GM18505 (cell line): Measurements from ENCODE around the gene GSDME.

Experiments used
- ATAC-seq: cut with Tn5 transposase; IDR thresholded peaks from one replicate; pipeline ENCODE4 v1.9.1; 2021; ENCODE audit not compliant: unreplicated experiment
- POLR2A ChIP-seq: IDR thresholded peaks from 4 replicates; pipeline ENCODE4 v1.6.1; 2011; ENCODE audit warnings: borderline replicate concordance; ENCODE audit not compliant: insufficient read depth, insufficient read length; ENCODE audit errors: extremely low read depth

Gene GSDME

DNA sequence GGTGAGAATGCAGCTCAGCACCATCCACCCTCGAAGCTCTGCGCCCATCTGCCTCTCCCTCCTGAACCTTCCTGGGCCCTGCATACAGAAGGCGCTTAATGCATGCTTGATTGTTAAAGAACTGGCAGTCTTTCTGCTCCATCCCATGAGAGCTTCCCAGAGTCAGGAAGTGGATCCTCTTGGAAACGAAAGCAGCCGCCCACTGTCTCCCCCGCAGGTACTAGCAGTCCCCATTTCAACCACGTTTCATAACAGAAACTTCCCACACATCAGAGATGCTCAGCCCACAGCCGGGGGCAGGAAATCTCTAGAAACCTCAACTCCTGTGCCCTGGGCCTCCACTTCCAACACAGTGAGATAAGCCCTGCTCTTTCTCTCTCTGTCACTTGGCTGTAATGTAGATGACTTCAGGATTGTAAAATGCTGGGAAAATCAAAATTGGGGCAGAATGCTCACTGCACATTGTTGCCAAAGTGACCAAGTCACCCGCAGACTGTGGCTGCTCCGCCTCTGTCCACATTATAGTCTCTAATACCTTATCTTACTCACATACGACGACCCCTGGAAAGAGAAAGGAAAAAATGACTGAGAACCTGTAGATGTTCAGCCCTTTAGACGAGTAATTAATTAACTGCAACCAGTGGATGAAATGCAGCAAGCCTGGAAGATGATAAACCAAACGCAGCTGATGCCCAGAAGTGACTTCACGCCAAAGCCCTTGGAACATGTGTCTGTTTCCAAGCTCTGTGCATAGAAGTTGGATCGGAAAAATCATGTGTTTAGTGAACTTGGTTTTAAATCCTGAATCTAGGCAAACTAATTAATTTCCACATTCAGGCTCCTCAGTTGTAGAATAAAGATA, 28.5 kb downstream of the GSDME start:
- ATAC-seq, result no peak
- TF ChIP-seq POLR2A, result no peak

GRCh38 chr7:24728121-24728500, 29.2 kb downstream of the GSDME start:
- ATAC-seq, result no peak
- TF ChIP-seq POLR2A, result no peak

DNA sequence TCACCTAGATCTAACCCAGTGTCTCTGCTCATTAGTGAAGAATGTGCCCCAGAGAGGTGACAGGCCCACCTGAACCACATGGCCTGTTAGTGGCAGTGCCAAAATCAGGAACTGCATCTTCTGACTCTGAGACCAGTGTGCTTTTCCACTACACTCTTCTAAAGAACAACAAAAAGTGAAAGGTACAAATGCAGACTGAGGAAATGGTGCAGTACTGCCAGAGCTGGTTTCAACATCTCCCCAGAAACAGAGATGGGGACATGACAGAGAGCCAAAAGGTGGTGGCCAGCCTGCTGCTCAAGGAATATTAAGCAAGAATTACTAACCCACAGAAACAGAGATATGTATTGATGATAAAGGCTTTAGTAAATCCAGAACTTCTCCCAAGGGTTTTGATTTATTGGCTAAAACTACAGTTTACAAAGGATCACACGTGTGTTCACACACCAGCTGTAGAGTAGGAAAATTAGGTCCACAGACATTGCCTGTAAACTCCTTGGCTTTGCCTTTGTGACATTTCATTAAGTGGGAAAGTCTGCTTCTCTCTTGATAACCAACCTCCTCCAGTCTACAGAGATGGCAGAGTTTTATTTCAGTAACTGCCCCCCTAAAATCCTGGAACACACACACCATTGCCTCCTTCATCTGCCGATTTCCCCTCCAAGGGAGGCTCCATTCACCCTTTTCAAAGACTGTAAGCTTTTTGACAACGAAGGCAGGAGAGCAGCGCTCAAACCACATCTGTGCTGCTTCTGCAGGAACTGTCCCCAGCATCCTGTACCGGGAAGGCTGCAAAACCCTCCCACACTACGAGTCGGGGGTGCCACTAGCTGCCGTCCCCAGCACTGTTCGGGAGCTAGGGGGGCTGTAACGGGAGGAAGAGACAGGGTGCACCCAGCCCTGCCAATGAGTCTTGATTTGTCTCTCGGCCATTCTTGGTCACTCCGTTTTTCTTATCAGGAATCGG, 29.8 kb downstream of the GSDME start:
- peak; percentile 71 for ATAC-seq
- TF ChIP-seq POLR2A, result no peak

DNA sequence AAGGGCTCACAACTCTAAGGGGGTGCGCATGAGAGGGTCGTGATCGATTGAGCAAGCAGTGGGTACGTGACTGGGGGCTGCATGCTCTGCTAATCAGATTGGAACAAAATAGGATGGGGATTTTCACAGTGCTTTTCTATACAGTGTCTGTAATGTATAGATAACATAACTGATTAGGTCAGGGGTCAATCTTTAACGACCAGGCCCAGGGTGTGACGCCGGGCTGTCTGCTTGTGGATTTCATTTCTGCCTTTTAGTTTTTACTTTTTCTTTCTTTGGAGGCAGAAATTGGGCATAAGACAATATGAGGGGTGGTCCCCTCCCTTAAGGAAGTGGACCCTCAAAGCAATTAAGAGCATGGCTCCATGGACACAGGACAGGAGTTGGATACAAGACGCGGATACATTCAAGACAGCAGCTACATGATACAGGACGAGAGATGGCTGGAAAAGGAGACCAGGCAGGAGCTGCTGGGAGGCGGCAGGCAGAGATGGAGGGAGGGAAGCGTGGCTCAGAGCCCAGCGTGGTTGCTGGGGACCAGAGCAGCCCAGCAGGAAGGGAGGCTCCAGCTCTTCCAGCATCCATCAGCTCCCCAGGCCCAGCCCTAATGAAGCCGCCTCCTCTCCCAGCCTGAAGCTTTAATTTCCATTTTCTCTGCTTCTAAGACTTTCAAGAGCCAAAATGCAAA, 31.6 kb downstream of the GSDME start:
- no peak for TF ChIP-seq POLR2A
- ATAC-seq, result no peak

DNA sequence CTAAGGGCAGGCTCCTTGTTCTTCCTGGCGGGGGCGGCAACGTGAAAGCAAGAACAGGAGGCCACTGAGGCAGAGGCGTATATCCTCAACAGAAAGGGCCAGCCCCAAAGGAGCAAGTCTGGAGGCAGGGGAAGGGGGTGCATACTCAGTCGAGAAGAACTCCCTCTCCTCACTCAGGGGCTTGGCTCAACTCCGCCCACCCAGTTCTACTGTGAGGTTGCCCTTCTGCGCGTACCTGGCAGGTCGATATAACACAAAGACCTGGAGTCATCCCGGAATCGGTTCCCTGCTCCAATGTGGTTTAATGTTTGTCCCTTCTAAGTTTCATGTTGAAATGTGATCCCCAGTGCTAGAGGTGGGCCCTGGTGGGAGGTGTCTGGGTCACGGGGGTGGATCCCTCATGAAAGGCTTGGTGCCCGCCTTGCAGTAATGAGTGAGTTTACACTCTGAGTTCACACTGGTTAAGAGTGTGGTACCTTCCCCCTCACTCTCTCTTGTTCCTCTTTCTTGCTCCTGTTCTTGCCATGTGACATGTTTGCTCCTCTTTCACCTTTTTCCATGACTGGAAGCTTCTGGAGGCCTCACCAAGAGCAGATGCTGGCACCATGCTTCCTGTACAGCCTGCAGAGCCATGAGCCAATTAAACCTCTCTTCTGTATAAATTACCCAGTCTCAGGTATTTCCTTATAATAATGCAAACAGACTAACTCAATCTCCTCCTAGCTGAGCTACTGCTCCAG, 32.6 kb downstream of the GSDME start:
- no peak for ATAC-seq
- no peak for TF ChIP-seq POLR2A

DNA sequence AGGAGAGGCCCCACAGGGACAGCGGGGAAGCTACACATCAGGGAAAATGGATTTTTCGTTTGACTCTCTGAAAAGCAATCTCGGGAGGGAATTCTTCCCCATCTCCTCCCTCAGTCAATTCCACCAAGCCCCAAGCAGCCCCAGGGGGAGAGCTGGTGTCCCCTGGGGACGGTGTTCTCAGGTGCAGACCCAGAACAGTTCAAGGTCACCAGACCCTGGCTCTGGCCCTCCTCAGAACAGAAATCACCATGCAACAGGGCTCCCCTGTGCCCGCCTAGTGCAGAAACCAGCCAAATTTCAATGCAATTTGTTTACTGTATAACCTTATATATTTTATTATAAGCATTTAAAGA, 34.1 kb downstream of the GSDME start:
- no peak for TF ChIP-seq POLR2A

DNA sequence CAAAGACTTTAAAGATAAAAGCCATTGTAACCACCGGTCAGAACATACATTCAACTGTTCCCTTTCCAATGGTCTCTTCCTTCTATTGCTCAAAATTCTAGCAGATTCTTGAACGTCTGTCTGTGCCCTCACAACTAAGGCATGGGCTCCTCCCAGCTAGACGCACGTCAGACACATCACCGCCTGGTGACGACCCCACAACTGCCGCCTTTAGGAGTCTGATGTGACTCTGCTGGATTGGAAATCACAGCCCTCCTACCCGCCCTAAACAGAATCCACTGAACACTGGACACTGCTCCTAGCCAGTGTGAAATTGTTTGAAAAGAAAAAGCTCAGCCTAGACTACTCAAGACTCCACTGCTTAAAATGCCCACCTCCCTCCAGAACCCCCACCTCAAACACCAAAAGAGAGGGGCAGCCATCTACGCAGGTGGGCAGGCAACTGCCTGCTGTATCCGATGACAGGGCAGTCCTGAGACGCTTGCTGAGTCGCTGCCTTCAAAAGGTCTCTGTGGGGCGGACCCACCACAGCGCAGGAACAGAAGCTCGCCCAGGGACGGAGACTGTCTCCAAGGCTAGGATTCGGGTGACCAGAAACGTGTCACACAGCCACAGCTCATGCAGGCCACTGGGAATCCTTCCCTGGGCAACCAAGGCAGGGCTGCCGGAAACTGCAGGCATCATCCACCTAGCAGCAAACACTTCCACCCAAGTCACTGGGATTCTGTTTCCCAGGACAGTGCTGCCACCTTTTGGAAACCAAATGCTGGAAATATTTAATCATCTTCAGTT, 34.7 kb downstream of the GSDME start:
- TF ChIP-seq POLR2A, result no peak
- ATAC-seq, result no peak

More for the DNA sequence above, 34.1 kb downstream of the GSDME start:
- no peak for ATAC-seq

DNA sequence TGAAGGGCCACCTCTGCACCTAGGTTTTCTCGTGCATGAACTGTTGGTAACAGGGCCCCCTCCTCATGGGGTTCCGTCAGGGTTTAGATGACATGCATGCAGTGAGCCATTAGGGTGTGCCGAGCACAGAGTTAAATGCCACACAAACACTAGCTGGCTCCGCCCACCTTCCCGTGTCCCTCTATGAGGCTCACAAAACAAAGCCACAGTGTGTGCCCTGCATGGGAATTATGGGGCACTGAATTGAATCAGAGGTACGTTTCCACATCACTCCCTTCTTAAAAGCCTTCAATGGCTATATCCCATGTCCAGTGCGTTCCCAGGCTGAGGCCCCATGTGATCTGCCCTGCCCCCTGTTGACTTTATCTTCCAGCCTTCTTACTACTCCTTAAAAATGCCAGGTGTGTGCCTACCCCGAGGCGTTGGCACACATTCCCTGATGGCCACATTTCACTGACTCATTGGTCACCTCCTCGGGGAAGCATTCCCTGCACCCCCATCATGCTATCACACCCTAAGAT, 35.7 kb downstream of the GSDME start:
- no peak for ATAC-seq
- TF ChIP-seq POLR2A, result no peak

DNA sequence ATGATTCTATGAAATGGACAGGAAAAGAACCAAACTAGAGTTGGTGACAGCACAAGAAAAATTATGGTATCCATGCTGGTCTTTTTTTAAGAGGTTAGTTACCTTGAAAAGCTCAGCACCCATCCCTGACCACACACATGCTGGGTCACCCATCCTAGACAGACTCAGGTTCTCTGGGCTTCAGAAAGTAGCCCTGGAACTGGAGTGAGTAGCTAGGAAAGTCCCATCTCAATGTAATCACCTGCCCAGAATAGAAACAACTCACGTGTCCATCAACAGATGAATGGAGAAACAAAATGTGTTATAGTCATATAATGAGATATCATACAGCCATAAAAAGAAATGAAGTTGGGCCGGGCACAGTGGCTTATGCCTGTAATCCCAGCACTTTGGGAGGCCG, 37.0 kb downstream of the GSDME start:
- no peak for TF ChIP-seq POLR2A
- no peak for ATAC-seq

- ATAC-seq, result no peak
- TF ChIP-seq POLR2A, result no peak
Measured at GRCh38 chr7:24718977-24719491, 38.2 kb downstream of the GSDME start.

GRCh38 chr7:24718431-24718831, 38.8 kb downstream of the GSDME start:
- no peak for TF ChIP-seq POLR2A
- ATAC-seq, result no peak
